GM18861 (cell line): ENCODE results near the gene STAP2.

Experiments used
- ATAC-seq: cut with Tn5 transposase; IDR thresholded peaks from one replicate; pipeline ENCODE4 v1.9.1; 2021; ENCODE audit not compliant: unreplicated experiment

Gene STAP2

GRCh38 chr19:4370418-4371041, 31.9 kb upstream of the STAP2 start:
- no peak for ATAC-seq

- ATAC-seq = peak; percentile 26
These were observed 31.2 kb upstream of the STAP2 start for GRCh38 chr19:4369888-4370260.

- peak; percentile 45 for ATAC-seq
These were observed 30.7 kb upstream of the STAP2 start for GRCh38 chr19:4369109-4369887.

GRCh38 chr19:4368128-4368820, 29.6 kb upstream of the STAP2 start:
- no peak for ATAC-seq

- no peak for ATAC-seq
These were observed 29.1 kb upstream of the STAP2 start for GRCh38 chr19:4367781-4368127.

- ATAC-seq = no peak
These were observed 28.7 kb upstream of the STAP2 start for GRCh38 chr19:4367336-4367723.

- ATAC-seq = no peak
These were observed 28.2 kb upstream of the STAP2 start for GRCh38 chr19:4366666-4367335.

GRCh38 chr19:4365791-4366665, 27.4 kb upstream of the STAP2 start:
- no peak for ATAC-seq

GRCh38 chr19:4365341-4365740, 26.7 kb upstream of the STAP2 start:
- no peak for ATAC-seq

- no peak for ATAC-seq
These were observed 25.1 kb upstream of the STAP2 start for GRCh38 chr19:4363571-4364304.

- ATAC-seq = no peak
These were observed 24.4 kb upstream of the STAP2 start for GRCh38 chr19:4362831-4363545.

- no peak for ATAC-seq
These were observed 23.6 kb upstream of the STAP2 start for GRCh38 chr19:4362101-4362828.

- ATAC-seq = no peak
These were observed 22.8 kb upstream of the STAP2 start for GRCh38 chr19:4361152-4362046.

GRCh38 chr19:4360641-4361151, 22.1 kb upstream of the STAP2 start:
- no peak for ATAC-seq

GRCh38 chr19:4360081-4360569, 21.5 kb upstream of the STAP2 start:
- no peak for ATAC-seq

- no peak for ATAC-seq
These were observed 21.0 kb upstream of the STAP2 start for GRCh38 chr19:4359627-4360000.
